Suprapubic skin (tissue), 4 donors: ENCODE results near the gene PLXNB1.

ENCODE experiments used
- POLR2A ChIP-seq, 2 donors: fragments of 450-650 bp; IDR thresholded peaks; one replicate each; pipeline ENCODE4 v1.6.1; 2017; ENCODE audit warnings: antibody characterized with exemption in 2 of 2, mild to moderate bottlenecking in 2 of 2, moderate library complexity in 2 of 2
- POLR2AphosphoS5 ChIP-seq, 3 donors: sonication (generic); formaldehyde crosslinking; IDR thresholded peaks; one replicate each; pipeline ENCODE4 v1.6.1; 2017; ENCODE audit warnings: antibody characterized with exemption in 3 of 3
- TF ChIP-seq, protein P1 (sequence below), 2 donors: fragments of 200-600 bp in 1 of 2; fragments of 450-650 bp in 1 of 2; sonication (generic) in 1 of 2; IDR thresholded peaks; one replicate each; pipeline ENCODE4 v1.5.1; 2016 to 2019; ENCODE audit warnings: antibody characterized with exemption in 2 of 2, mild to moderate bottlenecking in 1 of 2, moderate library complexity in 1 of 2

GRCh38 chr3:48467110-48467454 is 37.2 kb upstream of the PLXNB1 start:
- TF ChIP-seq, protein P1, sequence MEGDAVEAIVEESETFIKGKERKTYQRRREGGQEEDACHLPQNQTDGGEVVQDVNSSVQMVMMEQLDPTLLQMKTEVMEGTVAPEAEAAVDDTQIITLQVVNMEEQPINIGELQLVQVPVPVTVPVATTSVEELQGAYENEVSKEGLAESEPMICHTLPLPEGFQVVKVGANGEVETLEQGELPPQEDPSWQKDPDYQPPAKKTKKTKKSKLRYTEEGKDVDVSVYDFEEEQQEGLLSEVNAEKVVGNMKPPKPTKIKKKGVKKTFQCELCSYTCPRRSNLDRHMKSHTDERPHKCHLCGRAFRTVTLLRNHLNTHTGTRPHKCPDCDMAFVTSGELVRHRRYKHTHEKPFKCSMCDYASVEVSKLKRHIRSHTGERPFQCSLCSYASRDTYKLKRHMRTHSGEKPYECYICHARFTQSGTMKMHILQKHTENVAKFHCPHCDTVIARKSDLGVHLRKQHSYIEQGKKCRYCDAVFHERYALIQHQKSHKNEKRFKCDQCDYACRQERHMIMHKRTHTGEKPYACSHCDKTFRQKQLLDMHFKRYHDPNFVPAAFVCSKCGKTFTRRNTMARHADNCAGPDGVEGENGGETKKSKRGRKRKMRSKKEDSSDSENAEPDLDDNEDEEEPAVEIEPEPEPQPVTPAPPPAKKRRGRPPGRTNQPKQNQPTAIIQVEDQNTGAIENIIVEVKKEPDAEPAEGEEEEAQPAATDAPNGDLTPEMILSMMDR (IDR thresholded peaks at IDR 0.05) = no peak
- TF ChIP-seq POLR2A (IDR thresholded peaks at IDR 0.05) (no peak), POLR2AphosphoS5 (IDR thresholded peaks at IDR 0.05) (no peak)
